SK-N-SH treated with all-trans-retinoic acid at 6 μM for 48 hours (cell line): ENCODE results near the gene DYRK2.

Experiments
- ARNTL ChIP-seq: fragments of 450-650 bp; formaldehyde crosslinking; IDR thresholded peaks from 2 replicates; pipeline ENCODE4 v1.5.0; 2020; ENCODE audit warnings: low read depth, mild to moderate bottlenecking, moderate library complexity, borderline replicate concordance
- OSR1 ChIP-seq: fragments of 250-450 bp; sonication (Bioruptor Pico); IDR thresholded peaks from 2 replicates; pipeline ENCODE4 v1.8.0; 2022; ENCODE audit warnings: moderate library complexity, mild to moderate bottlenecking, inconsistent platforms
- SNAI2 ChIP-seq: fragments of 250-450 bp; sonication (Bioruptor Pico); IDR thresholded peaks from 2 replicates; pipeline ENCODE4 v1.5.0; 2020; ENCODE audit warnings: mild to moderate bottlenecking, moderate library complexity
- ZFP3 ChIP-seq: fragments of 250-450 bp; sonication (Bioruptor Pico); IDR thresholded peaks from 2 replicates; pipeline ENCODE4 v1.5.0; 2020; ENCODE audit warnings: mild to moderate bottlenecking, moderate library complexity
- ZNF70 ChIP-seq: fragments of 450-650 bp; formaldehyde crosslinking; IDR thresholded peaks from 2 replicates; pipeline ENCODE4 v1.5.0; 2020; ENCODE audit warnings: mild to moderate bottlenecking, moderate library complexity
- ZNF8 ChIP-seq: fragments of 450-650 bp; formaldehyde crosslinking; IDR thresholded peaks from 2 replicates; pipeline ENCODE4 v1.5.0; 2020; ENCODE audit warnings: mild to moderate bottlenecking, moderate library complexity
- TF ChIP-seq, protein P1 (sequence below): fragments of 250-450 bp; sonication (Bioruptor Pico); IDR thresholded peaks from 2 replicates; pipeline ENCODE4 v1.8.0; 2020; ENCODE audit warnings: mild to moderate bottlenecking, moderate library complexity, borderline replicate concordance
- TF ChIP-seq, protein P2 (sequence below): fragments of 250-450 bp; sonication (Bioruptor Pico); IDR thresholded peaks from 2 replicates; pipeline ENCODE4 v1.5.1; 2020; ENCODE audit warnings: low read depth, mild to moderate bottlenecking, moderate library complexity

GRCh38 chr12:67709367-67709954, 60.9 kb downstream of the DYRK2 start:
- TF ChIP-seq, protein P1, sequence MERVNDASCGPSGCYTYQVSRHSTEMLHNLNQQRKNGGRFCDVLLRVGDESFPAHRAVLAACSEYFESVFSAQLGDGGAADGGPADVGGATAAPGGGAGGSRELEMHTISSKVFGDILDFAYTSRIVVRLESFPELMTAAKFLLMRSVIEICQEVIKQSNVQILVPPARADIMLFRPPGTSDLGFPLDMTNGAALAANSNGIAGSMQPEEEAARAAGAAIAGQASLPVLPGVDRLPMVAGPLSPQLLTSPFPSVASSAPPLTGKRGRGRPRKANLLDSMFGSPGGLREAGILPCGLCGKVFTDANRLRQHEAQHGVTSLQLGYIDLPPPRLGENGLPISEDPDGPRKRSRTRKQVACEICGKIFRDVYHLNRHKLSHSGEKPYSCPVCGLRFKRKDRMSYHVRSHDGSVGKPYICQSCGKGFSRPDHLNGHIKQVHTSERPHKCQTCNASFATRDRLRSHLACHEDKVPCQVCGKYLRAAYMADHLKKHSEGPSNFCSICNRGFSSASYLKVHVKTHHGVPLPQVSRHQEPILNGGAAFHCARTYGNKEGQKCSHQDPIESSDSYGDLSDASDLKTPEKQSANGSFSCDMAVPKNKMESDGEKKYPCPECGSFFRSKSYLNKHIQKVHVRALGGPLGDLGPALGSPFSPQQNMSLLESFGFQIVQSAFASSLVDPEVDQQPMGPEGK (CRISPR knock-in tag): no peak
- TF ChIP-seq ZNF70 (CRISPR knock-in tag) (no peak), ZNF8 (CRISPR knock-in tag) (no peak), ARNTL (CRISPR knock-in tag) (no peak), OSR1 (CRISPR knock-in tag) (no peak), SNAI2 (CRISPR knock-in tag) (no peak), ZFP3 (CRISPR knock-in tag) (no peak)
- TF ChIP-seq, protein P2, sequence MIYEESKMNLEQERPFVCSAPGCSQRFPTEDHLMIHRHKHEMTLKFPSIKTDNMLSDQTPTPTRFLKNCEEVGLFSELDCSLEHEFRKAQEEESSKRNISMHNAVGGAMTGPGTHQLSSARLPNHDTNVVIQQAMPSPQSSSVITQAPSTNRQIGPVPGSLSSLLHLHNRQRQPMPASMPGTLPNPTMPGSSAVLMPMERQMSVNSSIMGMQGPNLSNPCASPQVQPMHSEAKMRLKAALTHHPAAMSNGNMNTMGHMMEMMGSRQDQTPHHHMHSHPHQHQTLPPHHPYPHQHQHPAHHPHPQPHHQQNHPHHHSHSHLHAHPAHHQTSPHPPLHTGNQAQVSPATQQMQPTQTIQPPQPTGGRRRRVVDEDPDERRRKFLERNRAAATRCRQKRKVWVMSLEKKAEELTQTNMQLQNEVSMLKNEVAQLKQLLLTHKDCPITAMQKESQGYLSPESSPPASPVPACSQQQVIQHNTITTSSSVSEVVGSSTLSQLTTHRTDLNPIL: no peak
